ENCODE measurements around the gene P2RX1.

P2RX1 gene

DNA sequence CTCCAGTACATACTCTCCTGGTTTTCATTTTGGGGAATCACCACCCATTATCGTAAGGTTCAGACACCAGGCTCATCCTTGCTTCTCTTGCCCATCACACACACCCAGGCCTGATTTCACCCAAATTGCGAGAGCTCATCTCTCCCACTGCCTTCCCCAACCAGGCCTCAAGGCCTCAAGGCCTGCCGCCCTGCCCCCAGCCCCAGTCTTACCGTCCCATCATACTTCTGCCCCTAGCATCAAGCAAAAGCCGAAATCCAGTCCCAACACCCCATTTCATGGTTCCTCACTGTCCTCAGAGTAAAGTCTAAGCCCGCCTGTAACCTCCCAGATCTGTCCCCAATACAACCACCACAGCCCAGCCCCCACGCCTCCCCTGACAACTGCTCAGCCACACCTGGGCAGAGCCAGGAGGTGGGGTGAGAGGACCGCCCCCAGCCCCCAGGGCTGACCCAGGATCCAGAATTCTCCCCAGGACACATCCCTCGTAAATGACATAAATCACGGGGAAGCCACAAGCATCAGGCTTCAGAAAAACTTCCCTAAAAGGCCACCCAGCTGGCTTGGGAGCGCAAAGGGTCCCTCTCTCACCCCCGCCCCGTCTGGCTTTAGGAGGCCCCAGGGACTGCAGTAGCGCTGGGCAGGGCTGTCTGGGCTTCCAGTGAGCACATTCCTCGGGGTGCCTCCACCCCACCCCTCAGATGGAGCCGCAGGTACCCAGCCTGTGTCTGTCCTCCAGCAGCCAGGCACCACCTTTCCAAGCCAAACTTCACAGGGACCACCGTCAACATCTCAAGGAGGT lies 9.6 kb upstream of the P2RX1 start:
- DNase-seq (ENCODE audit: low read depth in 2 of 2, low spot score in 1 of 2), result no peak

DNA sequence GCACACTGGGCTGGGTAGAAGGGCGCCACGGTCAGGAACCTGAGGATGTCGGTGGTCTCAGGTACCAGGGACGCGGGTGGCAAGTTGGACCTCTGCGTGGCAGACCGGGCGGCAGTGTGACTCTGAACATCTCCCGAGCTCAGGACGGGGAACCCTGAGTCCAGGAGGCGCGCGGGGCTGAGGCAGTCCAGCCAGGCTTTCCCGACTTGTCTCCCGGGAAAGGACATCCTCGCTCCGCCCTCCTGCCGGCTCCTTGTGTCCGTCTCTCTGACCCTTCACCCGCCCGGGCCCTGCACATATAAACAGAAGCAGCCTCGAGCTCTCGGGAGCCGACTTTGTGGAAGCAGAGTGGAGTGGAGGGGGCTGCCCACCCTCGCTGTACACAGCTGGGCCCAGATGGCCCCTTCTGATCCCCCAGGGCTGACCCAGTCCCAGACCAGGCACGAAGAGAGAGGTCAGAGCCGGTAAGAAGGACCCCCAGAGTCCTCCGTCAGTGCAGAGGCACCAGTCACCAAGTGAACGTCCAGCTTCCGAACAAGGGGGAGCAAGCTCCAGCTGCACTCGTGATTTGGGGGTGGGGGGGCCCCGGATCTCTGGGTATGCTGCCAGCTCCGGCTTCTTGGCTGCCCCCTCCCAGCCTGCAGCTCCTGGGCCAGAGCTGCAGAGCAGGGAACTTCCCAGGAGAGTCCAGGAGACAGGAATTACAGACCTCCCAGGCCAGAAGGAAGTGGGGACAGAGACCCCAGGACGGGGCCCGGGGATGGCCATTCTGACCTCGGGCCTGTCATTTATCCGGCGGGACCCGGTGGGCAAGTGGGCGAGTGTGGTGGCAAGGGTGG lies 8.5 kb upstream of the P2RX1 start:
- no peak for DNase-seq (ENCODE audit: low read depth in 2 of 2, low spot score in 1 of 2)

GRCh38 chr17:3923466-3924190 lies 7.4 kb upstream of the P2RX1 start:
- no peak for DNase-seq (ENCODE audit: low read depth in 2 of 2, low spot score in 1 of 2)

- DNase-seq (ENCODE audit: low read depth in 2 of 2, low spot score in 1 of 2), result no peak
These were observed 6.5 kb upstream of the P2RX1 start for GRCh38 chr17:3922765-3923164.

DNA sequence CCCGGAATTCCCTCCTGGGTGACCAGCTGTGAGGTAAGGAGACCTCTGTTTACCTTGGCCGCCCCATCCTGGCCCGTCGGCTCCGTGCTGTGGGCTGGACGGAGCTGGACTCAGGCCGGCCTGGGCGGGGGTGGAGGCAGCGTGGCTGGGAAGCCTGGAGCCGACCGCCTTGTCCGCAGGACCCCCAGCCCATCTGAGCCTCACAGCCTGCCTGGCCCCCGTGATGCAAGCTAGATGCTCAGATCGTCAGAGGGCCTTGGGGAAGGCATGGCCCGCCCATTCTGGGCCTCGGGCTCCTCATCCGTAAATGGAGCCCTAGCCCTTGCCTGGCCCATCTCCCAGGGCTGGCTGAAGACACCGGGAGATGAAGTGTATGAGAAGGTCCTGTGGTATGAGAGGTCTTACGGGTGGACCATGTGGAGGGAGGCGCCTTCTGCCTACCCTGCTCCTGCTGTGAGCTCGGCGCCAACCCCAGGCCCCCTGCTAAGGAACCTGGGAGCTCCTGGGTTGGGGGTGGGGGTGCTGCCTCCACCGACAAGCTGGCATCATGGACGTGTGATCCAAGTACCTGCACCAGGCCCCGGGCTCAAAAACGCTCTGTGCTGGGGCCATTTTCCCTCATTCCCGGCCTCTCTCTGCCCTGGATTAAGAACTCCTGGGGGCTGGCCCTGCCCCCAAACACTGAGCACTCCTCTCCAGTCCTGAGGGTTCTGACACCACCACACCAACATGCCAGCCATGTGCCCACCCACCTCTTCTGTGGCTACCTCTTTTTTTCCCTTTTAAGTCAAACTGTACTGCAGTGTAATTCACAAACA lies 5.4 kb upstream of the P2RX1 start:
- no peak for DNase-seq (ENCODE audit: low read depth in 2 of 2, low spot score in 1 of 2)

DNA sequence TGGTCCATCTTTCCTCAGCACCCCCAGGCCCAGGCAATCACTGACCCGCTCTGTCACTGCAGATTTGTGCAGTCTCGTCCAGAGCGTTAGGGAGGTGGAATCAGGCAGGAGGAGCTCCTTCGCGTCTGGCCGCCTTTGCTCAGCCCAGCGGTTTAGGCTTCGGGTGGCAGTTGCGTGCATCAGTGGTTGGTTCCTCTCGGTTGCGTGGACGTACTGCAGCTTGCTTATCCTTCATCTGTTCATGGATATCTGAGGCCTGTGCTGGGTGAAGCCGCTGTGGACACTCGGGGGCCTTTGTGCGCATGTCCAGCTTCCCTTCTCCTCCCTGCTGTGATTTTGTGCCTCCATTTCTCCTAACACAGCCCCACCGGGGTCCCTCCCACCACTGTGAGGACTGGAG lies 4.7 kb upstream of the P2RX1 start:
- no peak for DNase-seq (ENCODE audit: low read depth in 2 of 2, low spot score in 1 of 2)

GRCh38 chr17:3919123-3919624 lies 2.9 kb upstream of the P2RX1 start:
- DNase-seq (ENCODE audit: low read depth in 2 of 2, low spot score in 1 of 2), result no peak

GRCh38 chr17:3918372-3919122 lies 2.3 kb upstream of the P2RX1 start:
- DNase-seq (ENCODE audit: low read depth in 2 of 2, low spot score in 1 of 2), result no peak

DNA sequence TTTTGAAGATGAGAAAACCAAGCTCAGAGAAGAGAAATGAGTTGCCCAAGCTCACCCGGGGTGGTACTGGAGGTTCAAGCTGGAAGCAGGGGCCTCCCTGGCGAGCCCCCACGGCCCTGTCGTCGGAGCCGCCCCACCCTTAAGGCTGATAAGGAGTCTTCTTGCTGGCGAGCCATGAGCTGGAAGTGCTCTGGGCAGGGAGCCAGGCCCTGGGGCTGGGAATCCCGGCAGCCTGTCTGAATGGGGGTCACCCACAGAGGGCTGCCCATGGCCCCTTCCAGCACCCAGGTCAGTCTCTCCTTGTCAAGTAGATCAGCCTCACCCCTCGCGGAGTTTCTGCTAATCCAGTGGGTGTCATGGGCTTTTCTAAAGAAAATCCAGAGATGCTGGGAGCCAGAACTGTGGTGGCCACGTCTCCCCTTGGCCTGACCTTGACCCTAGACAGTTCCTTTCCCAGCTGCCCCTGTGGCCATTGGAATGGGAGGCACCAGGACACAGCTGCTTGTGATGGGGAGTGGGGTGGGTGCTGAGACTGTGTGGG lies 1.2 kb upstream of the P2RX1 start:
- no peak for DNase-seq (ENCODE audit: low read depth in 2 of 2, low spot score in 1 of 2)

DNA sequence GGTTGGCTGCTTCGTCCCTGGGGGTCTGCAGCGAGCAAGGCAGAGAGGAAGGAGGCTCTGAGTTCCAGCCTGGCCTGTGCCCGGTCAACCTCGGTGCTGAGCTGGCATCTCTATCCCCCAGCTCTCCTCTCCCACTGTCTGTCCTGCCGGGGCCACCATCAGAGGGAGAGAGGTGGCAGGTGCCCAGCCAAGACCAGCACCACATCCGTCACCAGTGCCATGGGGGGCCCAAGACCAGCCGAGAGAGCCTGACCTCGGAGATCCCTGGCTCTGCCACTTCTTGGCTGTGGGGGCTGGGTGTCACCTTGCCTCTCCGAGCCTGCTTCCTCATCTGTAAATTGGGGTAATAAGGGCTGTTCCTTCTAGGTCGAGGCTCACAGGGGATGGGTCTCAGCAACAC lies 560 bp upstream of the P2RX1 start:
- DNase-seq (ENCODE audit: low read depth in 2 of 2, low spot score in 1 of 2), result no peak

- no peak for DNase-seq (ENCODE audit: low read depth in 2 of 2, low spot score in 1 of 2)
These were observed 677 bp downstream of the P2RX1 start for GRCh38 chr17:3915581-3915994.

DNA sequence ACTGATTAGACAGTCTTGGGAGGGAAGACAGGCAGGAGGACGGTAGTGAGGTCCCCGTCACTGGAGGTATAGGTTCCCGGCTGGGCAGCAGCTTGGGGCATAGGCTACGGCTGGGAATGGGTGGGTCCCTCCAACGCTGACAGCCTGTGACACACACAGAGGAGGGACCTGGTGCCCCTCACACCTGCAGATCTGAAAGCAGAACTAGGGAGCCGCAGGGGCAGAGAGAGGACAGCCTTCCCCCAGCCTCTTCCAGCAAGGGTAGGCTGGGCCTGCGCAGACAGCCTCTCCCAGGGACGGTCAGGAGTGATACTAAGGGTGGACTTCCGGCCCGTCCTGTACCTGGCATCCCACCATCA lies 2.0 kb downstream of the P2RX1 start:
- DNase-seq (ENCODE audit: low read depth in 2 of 2, low spot score in 1 of 2), result no peak

DNA sequence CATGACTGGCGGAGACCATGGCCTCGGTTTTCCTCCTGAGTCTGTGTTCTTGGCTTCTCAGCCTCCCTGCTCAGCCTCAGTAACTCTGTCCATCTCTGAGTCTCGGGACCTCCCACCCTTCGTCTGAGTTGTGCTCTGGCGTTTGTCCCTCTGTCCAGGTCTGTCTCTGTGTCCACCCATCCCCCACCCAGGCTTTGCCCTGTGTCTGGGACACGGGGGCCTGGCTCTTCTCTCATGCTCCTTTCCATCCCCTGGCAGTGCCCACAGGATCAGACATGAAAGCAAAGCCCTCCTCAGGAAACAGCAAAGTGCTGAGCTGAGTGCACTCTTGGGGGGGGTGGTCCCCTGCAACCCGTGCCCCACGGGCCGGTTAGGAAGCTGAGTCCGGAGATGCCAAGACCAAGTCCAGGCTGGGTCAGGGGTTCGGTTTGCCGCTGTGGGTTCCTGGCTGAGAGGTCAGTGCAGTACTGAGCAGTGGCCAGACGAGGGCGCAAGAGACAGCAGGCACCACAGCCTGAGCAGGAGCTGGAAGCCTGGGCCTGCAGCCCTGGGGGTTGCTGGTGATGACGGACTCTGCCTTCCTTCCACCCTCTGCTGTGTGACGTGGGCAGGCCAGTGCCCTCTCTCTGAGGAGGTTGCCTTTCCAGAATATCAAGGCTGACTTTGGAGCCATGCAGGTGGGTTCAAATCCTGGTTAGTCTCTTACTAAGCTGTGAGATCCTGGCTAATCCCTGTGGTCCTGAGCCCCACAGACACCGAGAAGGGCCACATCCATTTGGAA lies 2.5 kb downstream of the P2RX1 start:
- DNase-seq (ENCODE audit: low read depth in 2 of 2, low spot score in 1 of 2), result peak; percentile 55 to 68

- DNase-seq (ENCODE audit: low read depth in 2 of 2, low spot score in 1 of 2), result no peak
These were observed 3.4 kb downstream of the P2RX1 start for GRCh38 chr17:3912827-3913226.

DNA sequence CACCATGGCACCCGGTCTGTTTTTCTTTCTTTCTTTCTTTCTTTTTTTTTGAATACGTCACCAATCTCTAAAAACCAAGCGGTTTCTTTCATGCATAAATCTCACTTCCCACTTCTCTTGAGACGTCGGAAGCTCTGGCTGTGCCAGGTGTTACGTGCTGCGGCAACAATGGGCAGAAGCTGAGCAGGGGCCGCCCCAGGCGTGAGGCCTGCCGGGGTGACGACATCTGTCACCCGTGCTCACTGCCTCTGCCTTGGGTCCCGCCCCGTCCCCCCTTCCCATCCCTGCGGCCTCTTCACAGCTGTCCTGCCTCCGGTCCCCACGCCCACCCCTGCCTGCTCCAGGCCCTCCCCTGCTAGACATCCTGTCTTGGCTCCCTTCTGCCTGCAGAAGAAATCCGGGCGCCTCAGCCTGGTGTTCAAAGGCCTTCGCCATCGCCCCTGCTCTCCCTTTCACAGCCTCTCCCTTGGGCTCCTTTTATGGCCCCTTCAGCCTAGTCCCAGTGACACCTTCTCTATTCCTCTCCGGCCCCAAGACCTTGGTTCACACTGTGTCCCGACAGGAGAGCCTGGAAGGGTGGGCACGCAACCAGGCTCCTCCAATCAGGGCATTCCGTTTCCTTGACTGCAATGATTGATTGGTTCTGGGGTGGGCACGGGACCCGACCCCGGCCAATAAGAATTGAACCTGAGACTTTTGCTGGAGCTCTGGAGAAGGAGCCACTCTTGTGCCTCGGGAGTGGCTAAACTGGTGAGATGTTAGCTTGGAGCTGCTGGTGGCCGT lies 4.8 kb downstream of the P2RX1 start:
- DNase-seq (ENCODE audit: low read depth in 2 of 2, low spot score in 1 of 2), result peak in 1 of 2 donors; percentile 17

DNA sequence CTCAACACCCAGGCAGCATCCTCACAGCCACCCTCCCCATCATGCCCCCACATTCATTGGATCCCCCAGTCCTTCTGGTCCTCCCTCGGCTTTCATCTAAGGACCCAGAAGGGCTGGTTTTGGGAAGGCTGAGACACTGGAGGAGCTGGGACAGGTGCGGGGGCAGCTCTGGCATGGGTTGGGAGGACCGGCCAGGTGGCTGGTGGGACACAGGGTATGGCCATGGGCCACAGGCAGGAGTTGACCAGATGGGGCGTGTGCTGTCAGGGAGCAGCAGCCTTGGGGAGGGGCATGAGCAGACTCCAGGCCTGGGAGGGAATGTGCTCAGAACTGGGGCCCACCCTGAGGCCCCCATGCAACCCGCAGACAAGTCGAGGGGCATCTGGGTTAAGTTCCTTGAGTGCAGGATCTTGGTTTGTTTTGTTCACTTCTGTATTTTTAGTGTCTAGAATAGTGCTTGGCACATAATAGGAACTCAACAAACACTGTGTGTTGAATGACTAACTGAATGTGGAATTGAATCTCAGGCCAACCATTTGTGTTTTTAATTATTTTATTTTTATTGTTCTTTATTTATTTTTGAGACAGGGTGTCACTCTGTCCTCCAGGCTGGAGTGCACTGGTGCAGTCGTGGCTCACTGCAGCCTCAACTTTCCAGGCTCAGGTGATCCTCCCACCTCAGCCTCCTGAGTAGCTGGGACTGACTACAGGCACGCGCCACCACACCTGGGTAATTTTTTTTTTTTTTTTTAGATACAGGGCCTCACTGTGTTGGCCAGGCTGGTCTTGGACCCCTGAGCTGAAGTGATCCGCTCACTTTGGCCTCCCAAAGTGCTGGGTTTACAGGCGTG lies 5.6 kb downstream of the P2RX1 start:
- no peak for DNase-seq (ENCODE audit: low read depth in 2 of 2, low spot score in 1 of 2)

DNA sequence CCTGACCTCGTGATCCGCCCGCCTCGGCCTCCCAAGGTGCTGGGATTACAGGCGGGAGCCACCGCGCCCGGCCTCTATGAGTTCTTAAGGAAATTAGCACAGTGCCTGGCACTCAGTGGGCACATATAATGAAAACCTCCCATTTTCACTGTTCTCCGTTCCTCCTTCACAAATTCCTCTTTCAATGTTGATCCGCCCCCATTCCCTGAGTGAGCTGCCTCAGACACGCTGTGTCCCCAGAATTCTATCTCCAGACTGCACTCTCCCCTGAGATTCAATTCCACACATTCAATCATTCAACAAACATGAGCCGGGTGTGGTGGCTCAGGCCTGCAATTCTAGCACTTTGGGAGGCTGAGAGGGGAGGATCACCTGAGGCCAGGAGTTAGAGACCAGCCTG lies 7.0 kb downstream of the P2RX1 start:
- DNase-seq (ENCODE audit: low read depth in 2 of 2, low spot score in 1 of 2), result no peak

Data from stimulated activated CD8-positive, alpha-beta memory T cell treated with anti-CD3 and anti-CD28 coated beads, Interleukin-4, amount 100 ng/mL, for 1 hour (primary cell).